HG02938 (cell line): Measurements from ENCODE around the gene FAM131A.

Source experiments
- ATAC-seq: cut with Tn5 transposase; IDR thresholded peaks from one replicate; pipeline ENCODE4 v1.9.1; 2021; ENCODE audit warnings: mild to moderate bottlenecking, moderate library complexity; ENCODE audit not compliant: unreplicated experiment

FAM131A gene

DNA sequence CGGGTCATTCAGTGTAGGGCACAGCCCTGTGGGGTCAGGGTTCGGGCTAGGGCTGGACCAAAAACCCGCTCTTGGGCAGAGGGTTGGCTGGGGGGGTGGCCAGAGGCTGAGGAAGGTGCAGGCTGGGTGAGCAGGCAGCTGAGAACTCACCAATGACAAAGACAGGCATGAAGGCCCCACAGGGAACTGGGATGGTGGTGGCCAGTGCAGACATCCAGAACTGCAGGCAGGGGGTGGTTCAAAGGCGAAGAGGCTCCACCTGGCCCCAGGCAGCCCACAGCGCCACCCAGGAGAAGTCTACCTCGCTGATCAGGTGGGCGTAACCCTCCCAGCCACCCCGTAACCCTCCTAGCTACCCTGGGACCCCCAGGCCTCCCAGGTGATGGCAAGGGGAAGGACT lies 17.4 kb downstream of the FAM131A start:
- ATAC-seq, result no peak

DNA sequence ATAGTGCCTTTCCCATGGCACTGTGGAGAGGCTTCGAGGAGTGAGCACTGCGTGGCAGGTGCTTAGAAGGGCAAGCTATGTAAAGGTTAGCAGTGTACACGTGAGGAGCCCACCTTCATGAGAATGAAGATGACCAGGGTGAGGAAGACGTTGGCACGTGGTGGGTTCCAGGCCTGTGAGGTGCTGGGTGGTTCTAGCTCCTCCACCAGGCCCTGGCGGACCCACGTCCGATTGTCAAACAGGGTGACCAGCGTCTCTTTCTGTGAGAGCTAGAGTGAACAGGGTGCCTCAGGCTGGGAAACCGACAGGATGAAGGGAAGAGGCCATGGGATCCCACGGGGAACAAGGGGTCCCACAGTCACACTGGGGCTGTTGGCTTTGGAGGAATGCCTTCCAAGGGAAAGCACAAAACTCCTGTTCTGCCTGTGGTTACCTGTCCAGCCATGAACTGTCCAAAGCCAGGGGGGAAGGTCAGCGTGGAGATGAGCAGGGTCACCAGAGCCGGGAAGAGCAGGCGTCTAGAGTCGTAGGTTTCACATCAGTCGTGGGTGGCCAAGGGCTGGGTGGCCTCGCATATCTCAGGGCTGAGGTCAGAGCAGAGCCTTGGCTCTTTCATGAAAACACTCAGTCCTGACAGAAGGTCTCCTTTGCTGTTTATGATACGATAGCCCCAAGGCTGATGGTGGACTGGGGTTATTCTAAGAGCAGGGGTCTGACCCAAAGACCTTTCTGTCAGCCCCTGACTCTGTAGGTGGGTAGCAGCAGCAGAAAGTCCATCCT lies 18.1 kb downstream of the FAM131A start:
- ATAC-seq, result no peak

DNA sequence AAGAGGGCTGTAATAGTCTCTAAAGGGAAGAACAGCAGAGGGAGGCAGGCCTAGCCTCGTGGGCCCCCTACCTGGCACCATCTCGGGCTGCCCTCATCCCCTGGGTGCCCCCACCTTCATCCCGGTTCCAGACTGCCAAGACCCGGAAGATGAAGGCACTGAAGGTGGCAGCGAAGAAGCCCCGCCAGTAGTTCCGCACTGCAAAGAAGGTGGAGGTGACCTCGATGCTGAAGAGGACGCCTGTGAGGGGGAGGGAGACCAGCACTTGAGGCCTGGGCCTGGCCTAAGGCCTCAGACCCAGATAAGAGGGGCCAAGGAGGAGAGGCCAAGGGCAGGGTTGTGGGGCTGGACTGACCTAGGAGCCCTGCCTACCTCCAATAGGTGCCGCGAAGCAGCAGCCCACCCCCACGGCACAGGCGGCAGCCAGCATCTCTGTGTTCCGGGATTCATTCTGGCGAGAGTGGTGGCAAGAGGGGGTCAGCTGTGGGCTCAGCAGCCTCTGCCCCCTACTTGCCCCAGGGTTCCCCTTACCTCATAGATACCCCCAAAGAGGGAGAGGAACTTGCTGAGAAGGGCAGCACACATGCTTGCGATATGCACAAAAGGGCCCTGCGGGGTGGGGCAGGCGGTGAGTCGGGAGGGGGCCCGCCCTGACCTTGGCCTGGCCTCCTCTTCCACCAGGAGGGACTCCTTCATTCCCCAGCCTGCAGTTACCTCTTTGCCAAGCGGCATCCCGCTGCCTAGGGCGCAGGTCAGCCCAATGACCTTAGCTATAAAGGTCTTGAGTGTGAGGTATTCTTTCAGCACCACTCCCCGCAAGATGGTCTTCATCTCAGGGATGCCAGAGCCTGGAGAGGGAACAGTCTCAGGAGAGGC lies 20.1 kb downstream of the FAM131A start:
- ATAC-seq, result no peak

DNA sequence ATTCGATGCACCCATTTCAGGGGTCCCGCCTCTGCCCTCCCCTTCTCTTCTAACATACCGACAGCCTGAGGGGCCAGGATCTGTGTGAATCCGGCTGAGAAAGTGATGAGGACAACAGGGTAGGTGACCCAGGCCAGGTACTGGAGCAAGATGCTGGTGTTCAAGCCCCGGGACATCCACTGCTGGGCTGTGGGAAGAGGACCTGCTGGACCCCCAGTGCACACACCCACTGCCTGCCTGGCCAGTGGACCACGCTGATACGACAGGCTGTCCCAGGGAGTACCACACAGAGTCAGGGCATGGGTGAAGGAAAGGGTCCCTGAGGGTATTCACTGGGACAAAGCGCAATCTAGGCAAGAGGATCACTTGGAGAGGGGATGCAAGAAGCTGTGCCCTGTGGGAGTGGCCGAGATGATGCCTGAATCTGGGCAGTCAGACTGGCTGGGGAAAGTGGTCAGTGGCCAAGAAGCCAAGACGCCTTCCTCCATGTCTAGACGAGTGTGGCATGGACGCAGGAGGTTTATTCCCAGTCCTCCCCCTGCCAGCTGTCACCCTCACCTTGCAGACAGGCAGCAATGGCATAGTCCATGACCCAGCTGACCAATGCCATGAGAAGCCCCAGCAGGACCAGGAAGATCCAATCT lies 20.8 kb downstream of the FAM131A start:
- ATAC-seq, result no peak

DNA sequence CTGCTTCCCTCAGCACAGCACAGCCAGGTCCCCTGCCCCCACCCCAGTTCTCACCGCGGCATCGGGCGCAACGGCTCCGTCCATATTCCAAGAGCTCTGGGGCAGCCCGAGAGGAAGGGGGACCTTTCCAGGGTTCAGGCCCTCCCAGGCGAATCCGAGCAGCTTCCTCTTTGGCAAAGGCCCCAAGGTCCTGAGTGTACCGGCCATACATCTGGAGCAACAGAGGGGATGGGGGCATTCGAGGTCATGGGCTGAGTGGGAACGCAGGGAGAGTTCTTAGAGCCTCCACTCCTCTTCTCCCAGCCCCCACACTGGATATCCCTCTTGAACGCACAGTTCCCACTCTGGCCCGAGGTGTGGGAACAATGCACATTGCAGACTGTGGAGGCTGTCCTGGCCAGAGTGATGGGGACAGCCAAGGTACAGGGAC lies 21.5 kb downstream of the FAM131A start:
- no peak for ATAC-seq

DNA sequence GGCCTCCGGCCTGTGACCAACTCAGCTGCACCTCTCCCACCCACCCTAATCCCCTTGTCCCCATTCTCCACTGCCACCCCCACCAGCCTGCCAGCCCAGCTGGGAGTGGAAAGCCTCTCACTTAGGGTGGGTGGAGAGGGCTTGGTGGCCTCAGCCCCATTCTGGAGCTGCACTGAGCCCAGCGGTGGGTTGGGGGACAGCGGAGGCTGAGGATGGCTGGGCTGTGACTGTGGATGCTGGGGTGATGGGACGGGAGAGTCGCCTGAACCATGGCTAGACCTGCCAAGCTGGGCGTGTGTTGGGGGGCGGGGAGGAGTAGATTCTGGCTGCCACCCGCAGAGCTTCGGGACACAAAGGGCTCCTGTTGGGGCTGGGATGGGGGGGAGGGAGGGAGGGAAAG lies 22.2 kb downstream of the FAM131A start:
- no peak for ATAC-seq

DNA sequence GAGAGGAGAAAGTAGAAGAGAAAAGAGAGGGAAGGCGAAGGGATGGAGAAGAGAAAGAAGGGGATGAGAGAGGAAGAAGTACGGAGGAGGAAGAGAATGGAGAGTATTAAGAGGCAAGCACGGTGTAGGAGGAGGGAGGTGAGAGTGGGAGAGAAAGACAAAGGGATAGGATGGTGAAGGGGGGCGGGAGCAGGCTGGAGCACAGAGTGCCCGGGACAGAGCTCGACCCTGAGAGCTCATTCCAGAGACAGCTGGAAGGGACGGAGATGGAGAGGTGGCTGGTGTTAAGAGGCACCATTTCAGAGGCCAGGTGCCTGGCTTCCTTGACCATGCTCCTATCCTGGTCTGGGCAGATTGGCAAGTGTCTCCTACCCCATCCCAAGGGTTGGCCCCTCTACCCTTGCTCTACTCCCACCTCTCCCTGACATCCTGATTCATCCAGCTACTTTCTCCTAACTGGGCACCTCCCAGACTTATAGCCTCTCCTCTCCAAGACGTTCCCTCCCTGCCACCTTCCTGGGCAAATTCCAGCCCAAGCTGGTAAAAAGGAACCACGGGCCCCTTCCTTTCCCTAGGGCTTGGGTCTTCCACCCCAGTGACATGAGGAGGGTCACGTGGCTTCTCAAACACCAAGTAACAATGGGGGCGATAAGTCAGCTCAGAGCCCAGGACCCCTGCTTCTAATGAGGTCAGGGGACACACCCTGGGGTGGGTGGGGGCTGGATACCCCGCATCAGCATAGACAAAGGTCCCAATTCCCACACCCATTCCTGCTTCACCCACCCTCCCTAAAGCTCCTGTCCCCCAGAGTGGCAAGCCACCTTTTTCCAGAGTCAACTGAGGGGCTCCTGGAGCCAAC lies 22.9 kb downstream of the FAM131A start:
- ATAC-seq, result no peak

DNA sequence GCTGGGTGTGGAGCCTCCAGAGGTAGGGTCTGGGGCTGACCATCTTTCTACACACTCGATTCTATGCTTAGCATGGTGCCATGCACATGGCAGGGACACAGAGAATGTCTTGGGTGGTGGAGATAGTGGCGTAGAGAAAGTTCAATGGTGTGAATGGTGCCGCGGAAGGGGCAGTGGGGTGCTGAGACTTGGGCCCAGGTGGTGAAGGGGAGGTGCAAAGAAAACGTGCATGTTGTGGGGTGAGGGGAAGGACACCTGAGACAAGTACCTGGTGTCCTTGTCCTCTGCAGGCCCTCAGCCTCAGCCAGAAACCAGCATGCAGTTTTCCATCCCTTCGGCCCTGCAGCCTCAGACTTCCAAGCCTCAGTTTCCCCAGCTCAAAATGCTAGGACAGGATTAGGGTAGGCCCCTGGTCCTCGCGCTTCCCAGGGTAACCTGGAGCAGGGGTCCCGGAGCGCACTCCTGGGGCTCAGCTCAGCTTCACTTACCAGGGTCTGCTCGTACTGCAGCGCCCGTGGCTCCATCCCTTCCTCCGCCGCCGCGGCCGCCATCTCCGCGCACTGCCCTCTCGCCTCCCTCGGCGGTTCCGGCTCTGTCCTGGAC lies 23.6 kb downstream of the FAM131A start:
- no peak for ATAC-seq

DNA sequence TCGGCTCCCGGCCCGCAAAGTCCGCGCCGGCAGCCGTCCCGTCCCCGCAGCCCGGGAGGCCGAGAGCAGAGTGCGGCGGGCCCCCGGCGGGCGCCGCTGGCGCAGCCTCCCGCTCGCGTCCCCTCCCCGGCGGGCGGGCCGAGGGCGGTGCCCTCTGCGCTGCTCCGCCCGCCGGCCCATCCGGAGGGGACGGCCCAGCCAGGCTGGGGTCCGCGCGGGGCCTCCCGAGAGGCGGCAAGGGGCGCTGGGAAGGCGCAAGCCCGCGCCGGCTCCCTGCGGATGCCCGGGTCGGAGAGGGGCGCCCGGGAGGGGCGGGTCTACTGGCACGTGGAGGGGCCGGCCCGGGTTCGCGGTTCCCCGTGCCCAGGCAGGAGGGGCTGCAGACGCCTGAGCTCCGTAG lies 24.1 kb downstream of the FAM131A start, which contains the start of the genes CLCN2 and POLR2H:
TSS of gene CLCN2 (minus strand) at position 74 of the 400 bp plus-strand sequence. CDS start 126 bp downstream, outside the sequence.
TSS of gene POLR2H (plus strand) at position 179 of the 400 bp plus-strand sequence. CDS start 1,783 bp downstream, outside the sequence.
- no peak for ATAC-seq

DNA sequence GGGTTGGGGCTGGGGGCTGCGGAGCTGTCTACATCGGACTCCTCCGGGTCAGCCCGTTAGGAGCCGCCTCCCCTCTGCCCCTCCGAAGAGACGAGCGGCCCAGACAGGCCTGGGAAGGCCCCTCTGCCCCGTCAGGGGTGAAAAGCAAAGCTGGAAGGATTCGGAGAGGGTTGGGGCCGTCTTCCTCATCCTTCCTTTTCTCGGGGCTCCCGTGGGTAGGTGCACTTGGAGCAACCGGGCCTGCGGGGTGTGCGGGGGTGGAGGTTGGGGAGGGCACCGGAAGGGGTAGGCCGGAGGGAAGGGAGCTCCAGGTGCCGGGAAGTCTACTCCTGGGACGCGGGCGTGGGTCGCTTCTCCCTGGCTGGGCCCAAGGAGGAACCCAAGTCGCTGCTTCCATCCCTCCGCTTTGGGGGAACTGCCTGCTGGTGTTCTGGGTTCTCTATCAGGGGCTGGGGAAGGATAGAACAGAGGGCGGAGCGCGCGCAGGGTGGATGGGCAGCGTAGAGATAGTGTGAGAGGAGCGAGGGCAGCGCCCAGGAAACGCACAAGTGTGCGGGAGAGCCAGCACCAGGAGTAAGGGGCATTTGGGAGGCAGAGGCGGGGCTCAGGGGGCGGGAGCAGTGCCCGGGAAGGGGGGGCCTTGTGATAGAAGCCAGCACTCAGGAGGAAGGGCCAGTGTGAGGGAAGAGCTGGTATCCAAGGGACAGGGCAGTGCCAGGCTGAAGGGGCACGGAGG lies 24.7 kb downstream of the FAM131A start:
- ATAC-seq, result no peak

DNA sequence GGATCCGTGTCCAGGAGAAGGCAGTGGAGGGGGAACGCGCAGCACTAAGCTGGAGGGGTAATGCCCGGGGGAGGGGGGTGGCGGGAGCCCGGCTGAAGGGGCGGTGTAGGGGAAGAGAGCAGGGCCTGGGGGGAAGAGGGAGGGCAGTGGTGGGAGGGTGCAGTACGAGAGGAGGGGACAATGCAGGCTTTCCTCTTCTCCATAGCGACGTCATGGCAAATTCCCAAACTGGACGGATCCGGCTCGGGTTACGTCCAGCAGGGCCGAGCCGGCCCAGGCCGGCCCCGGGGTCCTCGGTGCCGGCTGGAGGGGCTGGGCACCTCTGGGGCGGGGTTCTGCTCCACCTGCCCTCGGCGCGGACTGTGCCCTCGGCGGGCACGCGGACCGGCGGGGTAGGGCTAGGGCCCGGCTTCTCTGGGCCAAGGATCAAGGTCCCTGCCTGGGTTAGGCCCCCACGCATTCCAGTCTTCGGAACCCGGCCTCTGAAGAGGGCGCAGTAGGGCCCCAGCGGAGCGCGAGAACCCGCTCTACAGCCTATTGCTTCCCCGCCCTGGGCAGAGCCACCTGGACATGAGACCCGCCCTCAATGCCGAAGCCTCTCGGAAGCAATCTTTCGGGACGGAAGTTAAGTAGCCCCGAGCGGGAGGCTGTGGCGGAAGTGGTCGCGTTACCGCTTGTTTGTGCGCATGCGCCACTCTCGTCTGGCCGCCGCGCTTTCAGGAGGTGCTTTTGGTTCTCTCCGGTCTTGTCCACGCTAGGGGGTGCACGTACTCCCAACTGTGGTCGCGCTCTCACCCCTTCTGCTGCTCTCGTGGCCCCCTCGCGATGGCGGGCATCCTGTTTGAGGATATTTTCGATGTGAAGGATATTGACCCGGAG lies 25.5 kb downstream of the FAM131A start:
- ATAC-seq, result peak; percentile 83

DNA sequence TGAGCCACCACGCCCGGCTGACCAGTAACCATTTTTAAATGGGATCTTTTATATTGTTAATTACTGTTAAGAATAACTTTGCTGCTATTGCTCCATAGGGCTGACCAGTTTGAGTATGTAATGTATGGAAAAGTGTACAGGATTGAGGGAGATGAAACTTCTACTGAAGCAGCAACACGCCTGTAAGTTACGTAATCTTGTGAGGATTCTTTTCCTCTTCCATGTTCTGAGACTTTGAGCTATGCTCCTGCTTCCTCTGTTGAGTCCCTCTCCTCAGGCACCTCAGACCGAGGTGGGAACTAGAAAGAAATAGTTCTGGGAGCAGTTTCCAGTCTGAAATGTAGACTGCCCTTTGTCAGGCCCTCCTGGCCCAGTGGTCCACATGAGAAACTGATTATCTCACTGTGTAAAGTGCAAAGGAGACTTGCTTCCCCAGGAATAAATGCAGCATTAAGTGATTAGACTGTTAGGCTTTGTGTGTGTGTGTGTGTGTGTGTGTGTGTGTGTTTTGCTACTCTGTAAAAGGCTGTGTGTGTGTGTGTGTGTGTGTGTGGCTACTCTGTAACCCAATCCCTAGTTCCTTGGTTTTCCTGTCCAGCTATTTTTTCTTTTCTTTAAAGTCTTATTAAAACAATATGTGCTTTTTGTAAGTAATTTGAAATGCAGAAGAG lies 29.4 kb downstream of the FAM131A start:
- ATAC-seq, result no peak

DNA sequence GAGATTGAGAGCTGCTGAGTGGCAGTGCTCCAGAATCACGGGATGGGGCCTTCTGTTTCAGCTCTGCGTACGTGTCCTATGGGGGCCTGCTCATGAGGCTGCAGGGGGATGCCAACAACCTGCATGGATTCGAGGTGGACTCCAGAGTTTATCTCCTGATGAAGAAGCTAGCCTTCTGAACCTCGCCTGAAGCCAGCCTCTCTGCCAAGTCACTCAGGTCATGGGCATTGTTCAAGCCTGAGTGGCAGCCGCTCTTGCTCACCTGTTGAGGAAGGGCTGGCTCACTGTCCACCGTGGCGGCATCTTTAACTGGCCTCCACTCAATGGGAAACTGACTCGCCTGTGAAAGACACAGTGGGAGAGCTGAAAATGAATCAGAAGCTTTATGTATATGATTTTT lies 30.7 kb downstream of the FAM131A start:
- ATAC-seq, result no peak

DNA sequence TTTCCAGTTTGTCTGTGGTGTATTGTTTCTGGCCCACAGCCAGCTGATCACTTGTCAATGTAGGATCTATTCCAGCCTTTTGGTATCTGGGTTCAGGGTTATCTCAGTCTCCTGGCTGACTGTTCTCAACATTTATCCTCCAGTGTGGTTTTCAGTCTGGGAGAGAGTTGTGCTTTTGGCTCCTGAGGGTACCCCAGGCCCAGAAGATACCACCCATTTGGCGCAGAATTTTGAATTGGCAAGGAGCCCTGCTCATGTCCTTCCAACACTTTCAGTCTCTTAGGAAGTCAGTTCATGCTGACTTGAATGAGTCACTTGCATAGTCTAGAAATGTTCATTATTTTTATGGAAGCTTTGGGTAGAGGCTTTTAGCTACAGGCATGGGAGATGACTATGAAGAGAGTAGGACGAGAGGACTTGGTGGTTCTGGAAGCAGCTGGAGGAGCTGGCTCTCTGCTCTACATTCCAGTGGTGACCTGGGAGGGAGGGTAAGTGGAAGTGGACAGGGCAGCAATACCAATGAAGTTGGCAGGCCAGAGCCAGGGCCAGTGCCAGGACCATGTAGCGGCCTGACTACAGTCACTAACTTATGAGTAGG lies 31.3 kb downstream of the FAM131A start:
- ATAC-seq, result no peak

DNA sequence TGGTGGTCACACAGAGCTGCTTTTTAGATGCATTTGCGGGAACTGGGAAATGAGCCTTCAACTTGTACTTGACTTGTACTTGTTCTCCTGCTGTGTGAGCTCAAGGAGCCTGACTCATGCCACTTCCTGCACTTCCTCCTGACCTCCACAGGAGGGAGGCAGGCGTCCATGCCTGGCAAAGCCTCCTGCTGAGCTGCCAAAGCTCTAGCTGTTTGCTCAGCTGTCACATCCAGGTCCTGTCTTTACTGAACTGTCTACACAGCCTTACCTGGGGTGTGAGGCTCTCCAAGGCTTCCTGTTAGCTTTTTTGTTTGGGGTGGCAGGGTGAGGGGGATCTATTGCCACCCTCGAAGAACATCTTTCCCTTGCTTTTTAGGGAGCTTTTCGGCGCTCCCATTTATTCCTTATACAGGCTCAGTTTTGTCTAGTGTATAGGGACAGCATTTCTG lies 34.2 kb downstream of the FAM131A start:
- ATAC-seq, result peak; percentile 70

DNA sequence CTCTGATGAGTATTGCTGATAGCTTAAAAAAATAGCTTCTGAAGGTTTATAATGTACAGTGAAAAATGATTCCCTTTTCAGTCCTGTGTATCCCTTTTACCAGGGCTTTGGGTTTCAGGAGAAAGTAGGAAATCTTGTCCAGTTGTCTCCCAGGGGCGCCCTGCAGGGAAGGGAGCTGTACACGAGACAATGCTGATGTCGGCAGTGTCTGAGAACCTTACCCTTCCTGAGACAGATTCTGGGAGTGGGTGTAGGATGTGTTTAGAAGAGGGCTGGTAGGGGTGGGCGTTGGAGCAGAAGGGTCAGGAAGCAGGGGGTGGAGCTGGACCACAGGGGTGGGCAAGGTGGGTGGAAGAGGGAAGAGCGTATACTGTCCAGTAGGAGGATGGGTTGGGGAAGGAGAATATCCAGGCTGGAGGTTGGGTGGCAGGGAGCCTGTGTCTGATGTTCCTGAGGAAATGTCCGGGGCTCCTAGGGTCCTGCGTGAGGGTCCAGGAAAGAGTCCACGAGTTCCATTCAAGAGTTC lies 35.0 kb downstream of the FAM131A start:
- no peak for ATAC-seq

DNA sequence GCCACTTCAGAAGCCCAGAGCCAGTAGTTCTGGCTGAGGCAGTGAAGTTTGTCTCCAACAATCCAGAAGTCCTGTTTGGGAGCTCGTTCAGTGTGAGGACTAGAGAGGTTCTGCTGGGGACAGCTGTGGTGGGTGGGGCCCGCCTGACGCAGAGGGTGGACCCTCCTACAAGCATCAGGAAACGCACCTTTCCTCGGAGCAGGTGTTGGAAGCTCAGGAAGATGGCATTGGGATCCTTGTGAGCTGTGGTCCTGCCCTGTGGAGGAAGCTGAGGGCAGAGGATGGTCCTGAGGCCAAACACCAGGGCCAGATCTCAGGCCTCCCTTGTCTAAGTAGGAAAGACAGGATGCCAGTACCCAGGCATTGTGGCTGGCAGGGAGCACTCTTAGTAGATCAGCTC lies 35.5 kb downstream of the FAM131A start:
- no peak for ATAC-seq
